GM21619 (cell line): ENCODE data around the gene OBSL1.

Experiments
- ATAC-seq: cut with Tn5 transposase; IDR thresholded peaks from one replicate; pipeline ENCODE4 v1.9.1; 2021; ENCODE audit not compliant: unreplicated experiment

Gene OBSL1

GRCh38 chr2:219571311-219572236 lies at the start of gene OBSL1:
Gene OBSL1 (minus strand): TSS chr2:219571539. CDS start chr2:219571232, 307 bp downstream.
- ATAC-seq = no peak

GRCh38 chr2:219620546-219620945 lies 49.2 kb upstream of the OBSL1 start:
- ATAC-seq = no peak

GRCh38 chr2:219619235-219619634 lies 47.9 kb upstream of the OBSL1 start:
- no peak for ATAC-seq

- ATAC-seq = no peak
Measured at GRCh38 chr2:219618733-219619122, 47.4 kb upstream of the OBSL1 start.

- ATAC-seq = no peak
Measured at GRCh38 chr2:219616550-219616949, 45.2 kb upstream of the OBSL1 start.

GRCh38 chr2:219615894-219616293 lies 44.6 kb upstream of the OBSL1 start:
- ATAC-seq = no peak

GRCh38 chr2:219615036-219615435 lies 43.7 kb upstream of the OBSL1 start:
- no peak for ATAC-seq

GRCh38 chr2:219614076-219614860 lies 42.9 kb upstream of the OBSL1 start:
- no peak for ATAC-seq

GRCh38 chr2:219613461-219614070 lies 42.2 kb upstream of the OBSL1 start:
- no peak for ATAC-seq

- ATAC-seq = no peak
Measured at GRCh38 chr2:219612577-219613286, 41.4 kb upstream of the OBSL1 start.

- ATAC-seq = no peak
Measured at GRCh38 chr2:219611866-219612576, 40.7 kb upstream of the OBSL1 start.

GRCh38 chr2:219611306-219611705 lies 40.0 kb upstream of the OBSL1 start:
- ATAC-seq = no peak

- no peak for ATAC-seq
Measured at GRCh38 chr2:219609149-219609750, 37.9 kb upstream of the OBSL1 start.

GRCh38 chr2:219608399-219608964 lies 37.1 kb upstream of the OBSL1 start:
- ATAC-seq = no peak

- no peak for ATAC-seq
Measured at GRCh38 chr2:219607931-219608330, 36.6 kb upstream of the OBSL1 start.

- ATAC-seq = no peak
Measured at GRCh38 chr2:219605607-219605954, 34.2 kb upstream of the OBSL1 start.

- ATAC-seq = no peak
Measured at GRCh38 chr2:219603771-219604170, 32.4 kb upstream of the OBSL1 start.

- ATAC-seq = no peak
Measured at GRCh38 chr2:219598308-219599078, 27.2 kb upstream of the OBSL1 start.
